Mesenchymal stem cell (in vitro differentiated cells and primary cell): ENCODE data around the gene SETDB1. TPM values are rescaled to one million over a fixed set of nuclear protein-coding genes. Genes with fewer than 3 reads are reported as not detected.
"Not testable (repeated sequence)": the region's sequence is repeated elsewhere in the genome, so short reads cannot be mapped to it uniquely, and the experiment has no call there.

Source experiments
- DNase-seq: peaks from one replicate; pipeline ENCODE4 v3.0.0-alpha.2; 2013
- H2AFZ ChIP-seq: one replicate; pipeline ENCODE4 v1.6.1; 2013; ENCODE audit warnings: low read depth, mild to moderate bottlenecking, control low read depth, inconsistent platforms, low read length, moderate library complexity
- H2AK5ac ChIP-seq: 2 replicates; pipeline ENCODE4 v1.6.1; 2013; ENCODE audit warnings: low read length, moderate library complexity, mild to moderate bottlenecking, inconsistent platforms; ENCODE audit not compliant: severe bottlenecking
- H2BK120ac ChIP-seq: one replicate; pipeline ENCODE4 v1.6.1; 2013; ENCODE audit warnings: low read depth, mild to moderate bottlenecking, inconsistent platforms, low read length, moderate library complexity
- H2BK12ac ChIP-seq, 2 experiments: one replicate each; pipeline ENCODE4 v1.6.1; 2013; ENCODE audit warnings: inconsistent platforms in 2 of 2, low read length in 2 of 2, mild to moderate bottlenecking in 2 of 2, moderate library complexity in 2 of 2, control low read depth in 1 of 2
- H2BK15ac ChIP-seq: one replicate; pipeline ENCODE4 v1.6.1; 2013; ENCODE audit warnings: mild to moderate bottlenecking, low read depth, inconsistent platforms; ENCODE audit not compliant: poor library complexity, severe bottlenecking
- H2BK5ac ChIP-seq: 2 replicates; pipeline ENCODE4 v1.6.1; 2013; ENCODE audit warnings: low read depth, mild to moderate bottlenecking, low read length, control low read depth, inconsistent platforms; ENCODE audit not compliant: poor library complexity, severe bottlenecking
- H3K14ac ChIP-seq, 2 experiments: one replicate each; pipeline ENCODE4 v1.6.1; 2013; ENCODE audit warnings: inconsistent platforms in 2 of 2, low read length in 2 of 2, control low read depth in 1 of 2, mild to moderate bottlenecking in 1 of 2, moderate library complexity in 1 of 2
- H3K18ac ChIP-seq, 2 experiments: one replicate each; pipeline ENCODE4 v1.6.1; 2013; ENCODE audit warnings: inconsistent platforms in 2 of 2, low read length in 2 of 2, control low read depth in 1 of 2, low read depth in 1 of 2, mild to moderate bottlenecking in 1 of 2
- H3K23ac ChIP-seq, 2 experiments: one replicate each; pipeline ENCODE4 v1.6.1; 2013; ENCODE audit warnings: inconsistent platforms in 2 of 2, low read length in 2 of 2, mild to moderate bottlenecking in 2 of 2, moderate library complexity in 2 of 2, control low read depth in 1 of 2
- H3K27ac ChIP-seq: 2 replicates; pipeline ENCODE4 v1.5.1; 2013; ENCODE audit warnings: mild to moderate bottlenecking, moderate library complexity, low read length, control low read depth, inconsistent platforms; ENCODE audit not compliant: poor library complexity, severe bottlenecking
- H3K27me3 ChIP-seq, 2 experiments: 2 replicates each; pipeline versions ENCODE4 v1.6.1 to v1.7.0; 2013; ENCODE audit warnings: low read length in 2 of 2, mild to moderate bottlenecking in 2 of 2, moderate library complexity in 2 of 2, control low read depth in 1 of 2, inconsistent platforms in 1 of 2; ENCODE audit not compliant: control insufficient read depth in 1 of 2, insufficient read depth in 1 of 2
- H3K36me3 ChIP-seq, 2 experiments: 2 replicates each; pipeline versions ENCODE4 v1.6.1 to v1.7.0; 2013; ENCODE audit warnings: low read length in 2 of 2, control low read depth in 1 of 2, inconsistent platforms in 1 of 2, low read depth in 1 of 2, mild to moderate bottlenecking in 1 of 2; ENCODE audit not compliant: insufficient read depth in 2 of 2, control insufficient read depth in 1 of 2
- H3K4ac ChIP-seq, 2 experiments: one replicate each; pipeline ENCODE4 v1.6.1; 2013; ENCODE audit warnings: inconsistent platforms in 2 of 2, low read length in 2 of 2, mild to moderate bottlenecking in 2 of 2, moderate library complexity in 2 of 2, control low read depth in 1 of 2, low read depth in 1 of 2
- H3K4me1 ChIP-seq: 2 replicates; pipeline ENCODE4 v1.6.1; 2013; ENCODE audit warnings: low read depth, low read length, control low read depth; ENCODE audit not compliant: control insufficient read depth, insufficient read depth
- H3K4me2 ChIP-seq: 2 replicates; pipeline ENCODE4 v1.6.1; 2013; ENCODE audit warnings: low read length, mild to moderate bottlenecking, inconsistent platforms; ENCODE audit not compliant: poor library complexity, severe bottlenecking
- H3K4me3 ChIP-seq, 2 experiments: 2 replicates each; pipeline versions ENCODE4 v1.5.1 to v1.7.0; 2013; ENCODE audit warnings: low read length in 2 of 2, mild to moderate bottlenecking in 2 of 2, control low read depth in 1 of 2, low read depth in 1 of 2; ENCODE audit not compliant: insufficient read depth in 1 of 2
- H3K79me1 ChIP-seq: replicated peaks from 2 replicates; pipeline ENCODE4 v1.6.1; 2013; ENCODE audit warnings: mild to moderate bottlenecking, control low read depth, low read length, inconsistent platforms; ENCODE audit not compliant: poor library complexity, severe bottlenecking
- H3K9ac ChIP-seq: 2 replicates; pipeline ENCODE4 v1.7.0; 2013; ENCODE audit warnings: mild to moderate bottlenecking, low read length, moderate library complexity
- H3K9me3 ChIP-seq: 2 replicates; pipeline ENCODE4 v1.7.0; 2013; ENCODE audit warnings: mild to moderate bottlenecking, low read length; ENCODE audit not compliant: control insufficient read depth
- H4K8ac ChIP-seq: one replicate; pipeline ENCODE4 v1.6.1; 2013; ENCODE audit warnings: inconsistent platforms, mild to moderate bottlenecking, low read length, moderate library complexity
- H4K91ac ChIP-seq: one replicate; pipeline ENCODE4 v1.6.1; 2013; ENCODE audit warnings: mild to moderate bottlenecking, low read length, inconsistent platforms
- WGBS: methylation state at CpG from one replicate; pipeline ENCODE4 v1.1.7; 2013; ENCODE audit warnings: mixed read lengths; 5-methylcytosine and 5-hydroxymethylcytosine counted together
- polyA plus RNA-seq, 2 experiments: library from polyadenylated mRNA; stranded (reverse); fragments of 200-250 nt; gene quantifications; one replicate each; pipeline ENCODE4 v1.2.3, GENCODE V29; 2013

SETDB1 gene
- polyA plus RNA-seq (2013, experiment 1 of 2): 18.7 TPM
- polyA plus RNA-seq (2013, experiment 2 of 2): 17.7 TPM

DNA sequence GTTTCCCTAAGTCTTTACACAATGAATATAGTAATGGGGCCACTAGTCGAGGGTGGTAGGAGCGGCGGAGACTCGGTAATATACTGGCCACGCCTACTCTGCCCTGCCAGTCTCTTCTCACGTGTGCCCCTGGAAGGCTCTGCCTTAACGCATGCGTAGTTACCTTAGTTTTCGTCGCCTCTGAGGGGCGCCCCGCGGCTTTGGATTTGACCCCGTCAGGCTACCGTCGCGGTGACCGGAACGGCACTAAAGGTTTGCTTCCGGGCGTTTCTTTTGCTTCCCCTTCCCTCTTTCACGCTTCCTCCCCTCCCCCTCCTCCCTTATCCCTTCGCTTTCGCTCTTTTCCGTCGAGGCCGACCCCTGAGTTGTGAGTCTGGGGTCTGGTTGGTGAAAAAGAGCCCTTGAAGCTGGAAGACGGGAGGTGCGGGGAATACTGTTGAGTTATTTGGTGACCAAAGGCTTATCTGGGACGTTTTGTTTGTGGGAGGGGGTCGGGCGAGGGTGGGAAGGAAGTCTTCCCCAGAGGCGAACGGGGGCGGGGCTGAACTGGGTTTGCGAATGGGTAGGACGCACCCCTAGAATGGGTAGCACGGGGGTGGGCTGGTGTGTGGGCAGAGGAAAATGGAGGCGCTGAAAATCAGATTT, at the start of gene SETDB1:
Gene SETDB1 (plus strand): TSS at position 267 of the 645 bp plus-strand sequence. CDS start 1,352 bp downstream, outside the sequence.
- peak within 1 kb of the TSS in 1 of 2 experiments; percentile 99 for H3K4ac ChIP-seq
- no peak within 1 kb of the TSS for H2BK120ac ChIP-seq
- H3K23ac ChIP-seq: no peak within 1 kb of the TSS
- peak within 1 kb of the TSS; percentile 77 for H2BK5ac ChIP-seq
- no peaks in the 10 kb centered on the region for H3K27me3 ChIP-seq
- H2BK15ac ChIP-seq: peak within 1 kb of the TSS; percentile 44
- peaks cover 4% of the 10 kb centered on the region for H3K9me3 ChIP-seq
- peak within 1 kb of the TSS; percentile 59 for H3K4me2 ChIP-seq
- H3K14ac ChIP-seq: peak within 1 kb of the TSS in 1 of 2 experiments; percentile 28
- H4K8ac ChIP-seq: peak within 1 kb of the TSS; percentile 54
- DNase-seq: peak; percentile 96
- peaks cover 11% of the 10 kb centered on the region for H3K79me1 ChIP-seq
- H2BK12ac ChIP-seq: peak within 1 kb of the TSS in 1 of 2 experiments; percentile 15
- H3K36me3 ChIP-seq: peaks cover 18 to 37% of the 10 kb centered on the region in 2 experiments
- H3K9ac ChIP-seq: peak within 1 kb of the TSS; percentile 97
- peak within 1 kb of the TSS; percentile 68 to 95 for H3K18ac ChIP-seq
- peak within 1 kb of the TSS; percentile 92 for H3K27ac ChIP-seq
- H2AFZ ChIP-seq: peak within 1 kb of the TSS; percentile 85
- peaks cover 7% of the 10 kb centered on the region for H3K4me1 ChIP-seq
- no peak within 1 kb of the TSS for H4K91ac ChIP-seq
- WGBS: 1% methylated on average over 35 of the region's 39 CpGs
- peak within 1 kb of the TSS; percentile 72 to 87 for H3K4me3 ChIP-seq
- H2AK5ac ChIP-seq: no peak within 1 kb of the TSS

DNA sequence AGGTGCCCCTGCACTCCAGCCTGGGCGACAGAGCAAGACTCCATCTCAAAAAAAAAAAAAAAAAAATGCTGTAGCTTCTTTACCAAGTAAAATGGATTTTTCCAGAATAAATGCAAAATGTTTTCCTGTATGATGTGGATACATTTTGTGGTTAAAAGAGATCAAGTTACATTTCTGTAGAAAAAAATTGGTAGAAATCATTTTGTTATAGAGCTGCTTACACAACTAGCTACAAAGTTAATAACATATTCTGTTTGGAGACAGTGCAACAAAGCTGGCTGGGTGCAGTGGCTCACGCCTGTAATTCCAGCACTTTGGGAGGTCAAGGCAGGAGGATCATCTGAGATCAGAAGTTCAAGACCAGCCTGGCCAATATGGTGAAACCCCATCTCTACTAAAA, 47.2 kb upstream of the SETDB1 start:
- H3K79me1 ChIP-seq, H3K27ac ChIP-seq, H2AFZ ChIP-seq, H3K36me3 ChIP-seq, H3K4me2 ChIP-seq, H2BK12ac ChIP-seq, H4K8ac ChIP-seq, H3K4me1 ChIP-seq, H4K91ac ChIP-seq, H3K23ac ChIP-seq, H2BK120ac ChIP-seq, H2BK5ac ChIP-seq, H3K4ac ChIP-seq, DNase-seq, H3K18ac ChIP-seq, H3K9ac ChIP-seq, H3K4me3 ChIP-seq, H3K14ac ChIP-seq, H3K27me3 ChIP-seq, H3K9me3 ChIP-seq, H2AK5ac ChIP-seq, H2BK15ac ChIP-seq: not testable (repeated sequence)
- WGBS: 85% methylated on average over 1 of the region's 2 CpGs

GRCh38 chr1:150881331-150882070, 44.7 kb upstream of the SETDB1 start:
- Histone ChIP-seq H3K23ac (no peak overlapping the region), H3K14ac (no peak overlapping the region), H3K27ac (no peak overlapping the region), H4K91ac (no peak overlapping the region), H2BK120ac (no peak overlapping the region), H3K4me1 (peaks cover 1% of the 10 kb centered on the region), H2AK5ac (no peak overlapping the region), H2BK15ac (no peak overlapping the region), H3K27me3 (no peaks in the 10 kb centered on the region), H3K9ac (peak overlapping the region; percentile 83), H2BK5ac (no peak overlapping the region), H3K4ac (no peak overlapping the region), H2AFZ (no peak overlapping the region), H3K9me3 (no peaks in the 10 kb centered on the region), H2BK12ac (no peak overlapping the region), H4K8ac (no peak overlapping the region), H3K36me3 (no peaks in the 10 kb centered on the region), H3K79me1 (no peaks in the 10 kb centered on the region), H3K4me2 (no peak overlapping the region), H3K18ac (no peak overlapping the region), H3K4me3 (peak overlapping the region in 1 of 2 experiments; percentile 59)
- WGBS: 93% methylated on average over 2 of the region's 2 CpGs
- peak; percentile 84 for DNase-seq

- not testable (repeated sequence) for H3K18ac ChIP-seq, H3K27me3 ChIP-seq, H3K4me3 ChIP-seq, H2BK12ac ChIP-seq, H2AK5ac ChIP-seq, H3K23ac ChIP-seq, DNase-seq, H3K14ac ChIP-seq, H3K4me2 ChIP-seq, H4K91ac ChIP-seq, H3K4me1 ChIP-seq, H3K9me3 ChIP-seq, H2AFZ ChIP-seq, H2BK120ac ChIP-seq, H3K9ac ChIP-seq, H3K4ac ChIP-seq, H2BK5ac ChIP-seq, H2BK15ac ChIP-seq, H3K36me3 ChIP-seq, H3K27ac ChIP-seq, H4K8ac ChIP-seq, H3K79me1 ChIP-seq
- 98% methylated on average over 4 of the region's 5 CpGs for WGBS
These were observed 43.0 kb upstream of the SETDB1 start for GRCh38 chr1:150883121-150883520.
